Measurements from ENCODE around the gene RARS1. TPM values are rescaled to one million over a fixed set of nuclear protein-coding genes. Genes with fewer than 3 reads are reported as not detected.

The RARS1 gene
- total and polyA plus RNA-seq, 2 of the 8 experiments (the other 6 are each of a cell fraction or from before 2014, with no cell fraction given), result 30.2 to 108 TPM

DNA sequence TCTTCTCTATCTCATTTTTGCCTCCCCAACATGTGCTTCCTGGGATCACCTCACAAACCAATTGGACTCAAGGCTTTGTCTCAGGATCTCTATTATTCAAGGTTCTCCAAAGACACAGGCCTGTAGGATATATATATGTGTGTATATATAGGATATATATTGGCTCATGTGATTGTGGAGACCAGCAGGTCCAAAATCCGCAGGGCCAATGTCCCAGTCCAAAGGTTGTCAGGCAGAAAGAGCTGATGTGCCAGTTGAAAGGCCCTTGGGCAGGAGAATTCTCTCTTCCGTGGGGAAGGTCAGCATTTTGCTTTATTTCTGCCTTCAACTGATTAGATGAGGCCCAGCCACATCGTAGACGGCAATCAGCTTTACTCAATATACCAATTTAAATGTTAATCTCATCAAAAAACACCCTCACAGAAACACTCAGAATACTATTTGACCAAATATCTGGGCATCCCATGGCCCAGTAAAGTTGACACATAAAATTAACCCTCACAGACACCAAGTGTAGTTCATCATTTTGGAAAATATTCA lies 41.6 kb downstream of the RARS1 start:
- ChIA-PET POLR2A (ENCODE audit: partially characterized antibody) (interaction anchor here (0.8 to 1.0 kb wide), 2 partner anchors 8 to 9 kb away, joined by 3 to 4 read pairs; no protein-coding TSS in a partner anchor), CTCF (ENCODE audit: partially characterized antibody) (no interaction called here)
- H2AK5ac ChIP-seq (ENCODE audit: low read depth, low read length), result no peak overlapping the region
- peaks cover 7% of the 10 kb centered on the region for H3K23me2 ChIP-seq (ENCODE audit: low read depth, low read length)
- no peak overlapping the region for H2BK5ac ChIP-seq (ENCODE audit: low read depth, low read length)
- DNase-seq (ENCODE audit: low read depth in 1 of 2, low spot score in 2 of 2), result no peak
- no peak overlapping the region for H3K4ac ChIP-seq (replicated peaks; ENCODE audit: insufficient read length, low read depth, low read length)
- no peak overlapping the region for H3K27ac ChIP-seq (ENCODE audit: low read depth, low read length)
- H3K23ac ChIP-seq (ENCODE audit: insufficient read length), result no peak overlapping the region
- H3K4me3 ChIP-seq (ENCODE audit: extremely low read depth in 1 of 4, insufficient read depth in 2 of 4, low read depth in 3 of 4, low read length in 4 of 4), result no peak overlapping the region
- H3K56ac ChIP-seq (replicated peaks; ENCODE audit: insufficient read length, low read depth, low read length), result no peak overlapping the region
- no peak overlapping the region for H4K91ac ChIP-seq (replicated peaks; ENCODE audit: insufficient read length, low read length)
- H2AFZ ChIP-seq (ENCODE audit: low read length), result no peak overlapping the region
- H2BK12ac ChIP-seq (ENCODE audit: low read depth, low read length), result no peak overlapping the region
- H4K8ac ChIP-seq (ENCODE audit: extremely low read depth, insufficient read depth, low read length), result no peak overlapping the region
- H2BK120ac ChIP-seq (replicated peaks; ENCODE audit: low read depth, low read length), result no peak overlapping the region
- H3K36me3 ChIP-seq (ENCODE audit: control insufficient read depth in 2 of 4, insufficient read depth in 4 of 4, low read length in 3 of 4), result peaks cover 0 to 3% (median 0%) of the 10 kb centered on the region in 4 experiments; a peak in 1 of 8 replicates
- H3K4me1 ChIP-seq (replicated peaks in 1 of 4; ENCODE audit: control insufficient read depth in 3 of 4, insufficient read depth in 4 of 4, low read length in 3 of 4), result peaks cover 0 to 11% (median 10%) of the 10 kb centered on the region in 4 experiments; a peak in 6 of 7 replicates
- peaks cover 0 to 3% of the 10 kb centered on the region in 2 experiments for H4K20me1 ChIP-seq (replicated peaks in 1 of 2; ENCODE audit: control insufficient read depth in 1 of 2, insufficient read depth in 2 of 2, low read length in 2 of 2)
- no peak overlapping the region for H2BK15ac ChIP-seq (ENCODE audit: low read length)
- H2BK20ac ChIP-seq (ENCODE audit: low read length), result no peak overlapping the region
- H3K9ac ChIP-seq (replicated peaks in 1 of 4; ENCODE audit: extremely low read depth in 1 of 4, low read depth in 3 of 4, low read length in 3 of 4), result no peak overlapping the region
- 88% methylated on average over 4 of the region's 4 CpGs; no CpG with 5 or more reads in 1 of the 2 experiments for WGBS, 2 experiments (ENCODE audit: extremely low coverage in 1 of 2, insufficient coverage in 1 of 2, insufficient read length in 1 of 2, insufficient replicate concordance in 2 of 2, low coverage in 1 of 2, low lambda C conversion rate in 2 of 2, missing lambda C conversion rate in 1 of 2)
- H3K9me3 ChIP-seq (ENCODE audit: insufficient read depth in 2 of 2, low read depth in 1 of 2, low read length in 1 of 2), result peaks cover 0 to 5% of the 10 kb centered on the region in 2 experiments; a peak in 1 of 4 replicates
- H3K14ac ChIP-seq (ENCODE audit: insufficient read length), result no peak overlapping the region
- no peaks in the 10 kb centered on the region for H3K79me1 ChIP-seq (ENCODE audit: low read depth, low read length)
- H3K79me2 ChIP-seq (ENCODE audit: control insufficient read depth in 1 of 2, insufficient read depth in 2 of 2, low read length in 2 of 2), result no peaks in the 10 kb centered on the region
- no peak for FAIRE-seq
- H4K5ac ChIP-seq (ENCODE audit: insufficient read length, low read depth, low read length), result no peak overlapping the region
- H3K4me2 ChIP-seq (ENCODE audit: insufficient read depth in 1 of 2, low read depth in 2 of 2, low read length in 2 of 2), result no peak overlapping the region
- peaks cover 4 to 12% (median 11%) of the 10 kb centered on the region in 4 experiments for H3K27me3 ChIP-seq (replicated peaks in 1 of 4; ENCODE audit: control insufficient read depth in 3 of 4, extremely low read depth in 1 of 4, insufficient read depth in 3 of 4, low read length in 3 of 4)
- H3K18ac ChIP-seq (ENCODE audit: extremely low read depth, low read length), result no peak overlapping the region
- TF ChIP-seq SUZ12 (IDR thresholded peaks at IDR 0.05; ENCODE audit: low read length) (no peak), RBBP5 (IDR thresholded peaks at IDR 0.05; ENCODE audit: borderline replicate concordance, low read depth, low read length) (no peak), HDAC2 (IDR thresholded peaks at IDR 0.05; ENCODE audit: borderline replicate concordance in 1 of 2, low read depth in 2 of 2, low read length in 2 of 2) (no peak), CTBP2 (IDR thresholded peaks at IDR 0.05; ENCODE audit: borderline replicate concordance, insufficient read depth, insufficient read length, low read length) (no peak), CBX8 (IDR thresholded peaks at IDR 0.05; ENCODE audit: borderline replicate concordance, low read depth, low read length) (no peak), ASH2L (IDR thresholded peaks at IDR 0.05; ENCODE audit: low read length) (no peak), CREB1 (IDR thresholded peaks at IDR 0.05) (no peak), SIRT6 (IDR thresholded peaks at IDR 0.05; ENCODE audit: low read length) (no peak), ATF3 (IDR thresholded peaks at IDR 0.05; ENCODE audit: insufficient read depth, low read depth, low read length) (no peak), SP1 (IDR thresholded peaks at IDR 0.05; ENCODE audit: low read depth, low read length) (no peak), SP4 (IDR thresholded peaks at IDR 0.05; ENCODE audit: low read length) (no peak), RAD21 (IDR thresholded peaks at IDR 0.05 in 1 of 2, conservative IDR thresholded peaks at IDR 0.05 in 1 of 2; ENCODE audit: low read depth in 2 of 2, low read length in 2 of 2) (no peak), POU5F1 (IDR thresholded peaks at IDR 0.05; ENCODE audit: low read depth, low read length) (no peak)
